Esophagus (tissue), 2 donors: ENCODE data around the gene POSTN. TPM values are rescaled to one million over a fixed set of nuclear protein-coding genes. Genes with fewer than 3 reads are reported as not detected.

ENCODE experiments used
- H3K27ac ChIP-seq, 2 donors: one replicate each; pipeline ENCODE4 v1.5.1; 2013; ENCODE audit warnings: low read depth in 2 of 2, mild to moderate bottlenecking in 2 of 2, inconsistent platforms in 1 of 2, low read length in 1 of 2, moderate library complexity in 1 of 2
- H3K27me3 ChIP-seq, 2 donors: one replicate each; pipeline ENCODE4 v1.6.1; 2013; ENCODE audit warnings: low read length in 2 of 2, control low read depth in 1 of 2, mild to moderate bottlenecking in 1 of 2; ENCODE audit not compliant: insufficient read depth in 2 of 2, control insufficient read depth in 1 of 2
- H3K36me3 ChIP-seq, 2 donors: one replicate each; pipeline ENCODE4 v1.6.1; 2013; ENCODE audit warnings: low read length in 1 of 2; ENCODE audit not compliant: control insufficient read depth in 2 of 2, insufficient read depth in 2 of 2
- H3K4me1 ChIP-seq, 2 donors: one replicate each; pipeline ENCODE4 v1.6.1; 2013; ENCODE audit warnings: low read length in 1 of 2; ENCODE audit not compliant: control insufficient read depth in 2 of 2, insufficient read depth in 2 of 2
- H3K4me3 ChIP-seq, 2 donors: one replicate each; pipeline ENCODE4 v1.5.1; 2013; ENCODE audit warnings: low read length in 2 of 2, mild to moderate bottlenecking in 2 of 2, low read depth in 1 of 2, moderate library complexity in 1 of 2
- H3K9me3 ChIP-seq, 2 donors: one replicate each; pipeline ENCODE4 v1.6.1; 2013; ENCODE audit warnings: mild to moderate bottlenecking in 2 of 2, low read depth in 1 of 2, low read length in 1 of 2, moderate library complexity in 1 of 2; ENCODE audit not compliant: control insufficient read depth in 2 of 2, insufficient read depth in 1 of 2
- WGBS, 2 donors: extraction: QIAGEN DNeasy Blood & Tissue Kit; methylation state at CpG; one replicate each; pipeline ENCODE4 v1.1.7; 2013; 5-methylcytosine and 5-hydroxymethylcytosine counted together
- polyA plus RNA-seq, 2 donors: library from polyadenylated mRNA; stranded (reverse); fragments of 200-250 nt; gene quantifications; one replicate each; pipeline ENCODE4 v1.2.3, GENCODE V29; 2013
- donor health status: healthy with polysubstance abuse.
- donor health status: Bipolar disorder and iron deficiency.

POSTN gene
- 1 to 10 TPM; 4.7 to 7.1 TPM for polyA plus RNA-seq

GRCh38 chr13:37598597-37598996, at the start of gene POSTN:
TSS of gene POSTN (minus strand) at chr13:37598768. CDS start at chr13:37598726, 42 bp downstream.
- Histone ChIP-seq H3K9me3 (no peaks in the 10 kb centered on the region), H3K4me3 (no peak within 1 kb of the TSS), H3K4me1 (no peaks in the 10 kb centered on the region), H3K27ac (no peak within 1 kb of the TSS), H3K27me3 (no peaks in the 10 kb centered on the region), H3K36me3 (no peaks in the 10 kb centered on the region)
- WGBS, 2 donors: 13 to 21% methylated on average over 6 of the region's 6 CpGs

DNA sequence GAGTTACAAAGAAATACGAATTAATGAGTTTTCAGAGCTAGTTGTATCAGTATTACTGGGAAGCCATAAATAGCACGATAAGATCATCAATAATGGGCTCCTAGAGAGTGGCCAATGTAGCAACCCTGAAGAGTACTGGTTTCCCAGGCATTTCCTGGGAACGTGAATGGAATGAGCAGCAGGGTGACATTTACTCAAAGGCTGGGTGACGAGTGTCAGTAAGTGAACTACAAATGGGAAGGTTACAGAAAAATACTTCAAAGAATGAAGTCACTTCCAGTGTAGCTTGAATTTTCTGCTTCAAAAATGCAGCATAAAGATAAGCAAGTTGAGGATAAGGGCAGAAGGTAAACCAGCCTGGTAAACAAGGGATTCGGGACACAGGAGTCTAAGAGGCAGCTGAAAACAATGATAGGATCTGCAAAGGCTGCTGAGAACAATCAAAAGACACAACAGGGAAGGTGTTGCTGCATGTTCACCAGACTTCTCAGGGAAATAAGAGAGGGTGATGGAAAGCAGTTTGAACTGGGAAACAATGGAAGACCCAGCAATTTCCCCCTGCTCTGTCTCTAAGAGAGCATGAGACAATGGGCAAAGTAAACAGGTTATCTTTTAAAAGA, 48.6 kb upstream of the POSTN start:
- no peaks in the 10 kb centered on the region for H3K4me1 ChIP-seq
- no peaks in the 10 kb centered on the region for H3K27me3 ChIP-seq
- WGBS, 2 donors: 42% methylated on average over 5 of the region's 5 CpGs
- no peak overlapping the region for H3K27ac ChIP-seq
- no peaks in the 10 kb centered on the region for H3K9me3 ChIP-seq
- H3K4me3 ChIP-seq: no peak overlapping the region
- no peaks in the 10 kb centered on the region for H3K36me3 ChIP-seq

GRCh38 chr13:37646531-37646930, 48.0 kb upstream of the POSTN start:
- Histone ChIP-seq H3K27me3 (no peaks in the 10 kb centered on the region), H3K36me3 (no peaks in the 10 kb centered on the region), H3K9me3 (no peaks in the 10 kb centered on the region), H3K27ac (no peak overlapping the region), H3K4me3 (no peak overlapping the region), H3K4me1 (no peaks in the 10 kb centered on the region)
- WGBS, 2 donors: 47 to 56% methylated on average over 3 of the region's 3 CpGs

GRCh38 chr13:37645181-37645740, 46.7 kb upstream of the POSTN start:
- Histone ChIP-seq H3K27ac (no peak overlapping the region), H3K4me1 (no peaks in the 10 kb centered on the region), H3K4me3 (no peak overlapping the region), H3K9me3 (no peaks in the 10 kb centered on the region), H3K36me3 (no peaks in the 10 kb centered on the region), H3K27me3 (no peaks in the 10 kb centered on the region)
- WGBS, 2 donors: 36% methylated on average over 7 of the region's 7 CpGs

DNA sequence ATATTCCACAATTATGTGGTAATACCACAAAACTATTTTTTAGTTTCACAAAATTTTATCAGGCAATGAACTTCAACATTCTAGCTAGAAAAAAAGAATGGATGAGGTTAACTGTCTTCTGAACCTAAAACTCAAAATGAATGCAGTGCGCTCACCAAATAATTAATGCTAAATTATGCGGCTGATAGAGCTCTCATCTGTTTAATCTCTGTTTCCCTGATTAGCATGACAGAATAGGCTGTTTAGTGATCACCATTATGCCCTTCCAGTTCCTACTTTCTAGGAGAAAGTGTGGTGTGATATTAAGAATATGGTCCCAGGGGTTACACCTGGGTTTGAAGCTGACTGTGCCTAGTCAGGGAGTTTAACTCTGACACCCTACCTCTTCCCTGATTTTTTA, 42.8 kb upstream of the POSTN start:
- Histone ChIP-seq H3K4me3 (no peak overlapping the region), H3K27ac (no peak overlapping the region), H3K9me3 (no peaks in the 10 kb centered on the region), H3K4me1 (no peaks in the 10 kb centered on the region), H3K36me3 (no peaks in the 10 kb centered on the region), H3K27me3 (no peaks in the 10 kb centered on the region)
- WGBS, 2 donors: 93 to 96% methylated on average over 2 of the region's 2 CpGs

- no peak overlapping the region for H3K27ac ChIP-seq
- H3K27me3 ChIP-seq: no peaks in the 10 kb centered on the region
- H3K9me3 ChIP-seq: no peaks in the 10 kb centered on the region
- no peaks in the 10 kb centered on the region for H3K36me3 ChIP-seq
- WGBS, 2 donors: 17 to 18% methylated on average over 2 of the region's 2 CpGs
- no peak overlapping the region for H3K4me3 ChIP-seq
- no peaks in the 10 kb centered on the region for H3K4me1 ChIP-seq
Measured at GRCh38 chr13:37640499-37640898, 41.9 kb upstream of the POSTN start.

GRCh38 chr13:37636701-37637100, 38.1 kb upstream of the POSTN start:
- Histone ChIP-seq H3K4me3 (no peak overlapping the region), H3K9me3 (no peaks in the 10 kb centered on the region), H3K4me1 (no peaks in the 10 kb centered on the region), H3K27ac (no peak overlapping the region), H3K27me3 (no peaks in the 10 kb centered on the region), H3K36me3 (no peaks in the 10 kb centered on the region)
- WGBS, 2 donors: 81 to 87% methylated on average over 8 of the region's 8 CpGs

DNA sequence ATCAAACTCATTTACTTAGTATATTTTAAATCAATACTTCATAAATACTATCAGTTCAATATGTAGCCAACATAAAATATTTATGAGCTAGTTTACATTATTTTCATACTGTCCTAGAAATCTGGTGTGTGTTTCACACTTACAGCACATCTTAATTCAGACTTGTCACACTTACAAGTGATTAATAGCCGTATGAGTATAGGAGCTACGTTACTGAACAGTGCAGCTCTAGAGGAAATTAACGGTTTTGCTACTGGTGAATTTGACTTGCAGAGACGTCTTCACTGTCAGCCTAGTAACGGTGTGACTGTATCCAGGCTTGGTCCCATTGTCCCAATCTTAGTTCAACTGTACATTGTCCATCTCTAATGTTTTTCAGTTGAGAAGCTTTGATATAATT, 33.7 kb upstream of the POSTN start:
- Histone ChIP-seq H3K9me3 (no peaks in the 10 kb centered on the region), H3K4me1 (no peaks in the 10 kb centered on the region), H3K27me3 (no peaks in the 10 kb centered on the region), H3K4me3 (no peak overlapping the region), H3K36me3 (no peaks in the 10 kb centered on the region), H3K27ac (no peak overlapping the region)
- WGBS, 2 donors: 53 to 54% methylated on average over 5 of the region's 5 CpGs

DNA sequence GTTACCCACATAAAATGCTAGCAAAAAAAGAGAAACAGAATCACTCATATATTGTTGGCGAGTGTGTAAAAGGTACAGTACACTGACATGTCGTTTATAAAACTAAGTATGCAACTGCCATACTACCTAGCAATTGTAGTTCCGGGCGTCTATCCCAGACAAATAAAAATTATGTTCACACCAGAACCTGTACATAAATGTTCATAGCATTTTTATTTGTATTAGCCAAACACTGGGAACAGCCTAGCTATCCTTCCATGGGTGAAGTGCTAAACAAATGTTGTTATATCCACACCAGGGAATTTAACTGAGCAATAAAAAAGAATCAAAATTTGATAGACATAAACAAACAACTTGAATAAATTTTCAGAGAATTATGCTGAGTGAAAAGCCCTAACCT, 28.9 kb upstream of the POSTN start:
- no peaks in the 10 kb centered on the region for H3K27me3 ChIP-seq
- no peak overlapping the region for H3K4me3 ChIP-seq
- H3K36me3 ChIP-seq: no peaks in the 10 kb centered on the region
- WGBS, 2 donors: 62 to 66% methylated on average over 4 of the region's 4 CpGs
- H3K9me3 ChIP-seq: no peaks in the 10 kb centered on the region
- no peaks in the 10 kb centered on the region for H3K4me1 ChIP-seq
- H3K27ac ChIP-seq: no peak overlapping the region

- Histone ChIP-seq H3K36me3 (no peaks in the 10 kb centered on the region), H3K9me3 (no peaks in the 10 kb centered on the region), H3K4me1 (no peaks in the 10 kb centered on the region), H3K27me3 (no peaks in the 10 kb centered on the region), H3K4me3 (no peak overlapping the region), H3K27ac (no peak overlapping the region)
- 73 to 78% methylated on average over 3 of the region's 3 CpGs for WGBS, 2 donors
Measured at GRCh38 chr13:37621811-37622361, 23.3 kb upstream of the POSTN start.
